Epithelial cell of esophagus (primary cell): ENCODE data around the gene BDKRB2.

ENCODE experiments used
- DNase-seq: peaks from one replicate; pipeline ENCODE4 v3.0.0; 2010; ENCODE audit warnings: low read depth
- H3K4me3 ChIP-seq: 2 replicates; pipeline ENCODE4 v1.5.1; 2011; ENCODE audit warnings: mild to moderate bottlenecking, low read length, control low read depth
- TF ChIP-seq, protein P1 (sequence below): IDR thresholded peaks from 2 replicates; pipeline ENCODE4 v1.5.1; 2011; ENCODE audit warnings: low read depth, mild to moderate bottlenecking, low read length, control low read depth, inconsistent platforms; ENCODE audit not compliant: insufficient read depth; ENCODE audit errors: missing control alignments

Gene BDKRB2

DNA sequence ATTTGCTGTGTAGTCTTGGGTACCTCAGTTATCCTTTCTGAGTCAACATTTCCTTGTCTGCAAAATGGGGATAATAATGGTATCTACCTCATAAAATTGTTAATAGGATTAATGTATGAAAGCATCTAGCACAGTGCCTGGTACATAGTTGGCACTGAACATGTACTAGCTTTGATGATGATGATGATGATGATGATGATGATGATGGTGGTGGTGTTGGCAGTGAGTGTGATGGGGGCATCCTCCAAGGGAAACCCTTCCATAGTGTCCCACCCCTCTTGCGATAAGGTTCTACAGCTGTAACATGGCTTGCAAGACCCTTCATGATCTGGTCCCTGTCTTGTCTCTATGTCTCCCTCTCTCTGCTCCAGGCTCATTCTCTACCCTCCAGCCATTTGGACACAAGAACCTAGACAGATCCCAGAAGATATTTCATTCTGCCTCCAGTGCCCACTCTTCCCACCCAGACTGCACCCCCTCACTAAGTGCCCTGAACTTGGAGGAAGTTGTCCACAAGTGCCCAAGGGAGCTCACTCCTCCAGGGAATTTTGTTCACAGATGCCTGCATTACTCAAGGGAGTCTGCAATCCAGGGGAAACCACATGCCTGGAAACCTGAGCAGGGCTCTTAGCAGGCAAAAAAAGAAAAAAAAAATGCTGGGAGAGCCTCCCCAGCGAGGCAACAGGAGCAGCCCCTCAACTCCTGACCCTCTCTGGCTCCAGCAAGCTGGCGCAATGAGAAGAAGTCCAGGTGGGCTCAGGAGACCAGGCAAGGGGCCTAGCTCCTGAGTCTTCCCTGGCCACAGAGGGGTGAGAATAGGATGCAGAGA lies 41.3 kb downstream of the BDKRB2 start:
- no peak overlapping the region for H3K4me3 ChIP-seq
- DNase-seq = peak; percentile 63
- TF ChIP-seq, protein P1, sequence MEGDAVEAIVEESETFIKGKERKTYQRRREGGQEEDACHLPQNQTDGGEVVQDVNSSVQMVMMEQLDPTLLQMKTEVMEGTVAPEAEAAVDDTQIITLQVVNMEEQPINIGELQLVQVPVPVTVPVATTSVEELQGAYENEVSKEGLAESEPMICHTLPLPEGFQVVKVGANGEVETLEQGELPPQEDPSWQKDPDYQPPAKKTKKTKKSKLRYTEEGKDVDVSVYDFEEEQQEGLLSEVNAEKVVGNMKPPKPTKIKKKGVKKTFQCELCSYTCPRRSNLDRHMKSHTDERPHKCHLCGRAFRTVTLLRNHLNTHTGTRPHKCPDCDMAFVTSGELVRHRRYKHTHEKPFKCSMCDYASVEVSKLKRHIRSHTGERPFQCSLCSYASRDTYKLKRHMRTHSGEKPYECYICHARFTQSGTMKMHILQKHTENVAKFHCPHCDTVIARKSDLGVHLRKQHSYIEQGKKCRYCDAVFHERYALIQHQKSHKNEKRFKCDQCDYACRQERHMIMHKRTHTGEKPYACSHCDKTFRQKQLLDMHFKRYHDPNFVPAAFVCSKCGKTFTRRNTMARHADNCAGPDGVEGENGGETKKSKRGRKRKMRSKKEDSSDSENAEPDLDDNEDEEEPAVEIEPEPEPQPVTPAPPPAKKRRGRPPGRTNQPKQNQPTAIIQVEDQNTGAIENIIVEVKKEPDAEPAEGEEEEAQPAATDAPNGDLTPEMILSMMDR = no peak

DNA sequence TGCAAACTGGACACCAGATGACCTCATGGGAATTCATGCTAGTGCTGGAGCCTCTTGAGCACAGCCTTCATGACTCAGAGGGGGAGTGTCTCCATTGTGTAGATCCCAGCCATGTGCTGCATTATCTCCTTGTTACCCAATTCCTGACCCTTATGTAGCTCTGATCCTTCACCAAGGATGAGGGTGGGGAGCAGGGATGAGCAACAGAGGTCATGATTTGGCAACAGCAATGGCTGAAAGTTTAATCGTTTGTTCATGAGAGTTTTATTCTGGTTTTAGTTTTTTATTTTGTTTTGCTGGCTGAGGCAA lies 41.9 kb downstream of the BDKRB2 start:
- TF ChIP-seq, protein P1 = no peak
- H3K4me3 ChIP-seq = no peak overlapping the region
- peak; percentile 98 for DNase-seq

DNA sequence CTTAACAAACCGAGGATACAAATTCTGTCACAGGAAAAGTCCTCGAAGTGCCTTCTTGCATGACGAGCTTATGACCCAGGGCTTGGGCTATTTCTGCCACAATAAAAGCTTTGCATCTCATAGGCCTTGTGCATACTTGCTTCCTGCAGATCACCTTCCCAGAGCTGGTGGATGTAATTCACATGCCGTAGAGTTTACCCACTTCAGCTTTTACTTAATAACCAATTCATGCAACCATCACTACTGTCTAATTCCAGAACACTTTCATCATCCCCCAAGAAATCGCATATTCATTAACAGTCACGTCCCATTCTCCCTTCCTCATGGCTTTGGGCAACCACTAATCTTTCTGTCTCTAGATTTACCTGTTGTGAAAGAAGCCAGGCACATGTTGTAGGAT lies 42.4 kb downstream of the BDKRB2 start:
- DNase-seq = peak; percentile 33
- H3K4me3 ChIP-seq = no peak overlapping the region
- TF ChIP-seq, protein P1 = no peak

DNA sequence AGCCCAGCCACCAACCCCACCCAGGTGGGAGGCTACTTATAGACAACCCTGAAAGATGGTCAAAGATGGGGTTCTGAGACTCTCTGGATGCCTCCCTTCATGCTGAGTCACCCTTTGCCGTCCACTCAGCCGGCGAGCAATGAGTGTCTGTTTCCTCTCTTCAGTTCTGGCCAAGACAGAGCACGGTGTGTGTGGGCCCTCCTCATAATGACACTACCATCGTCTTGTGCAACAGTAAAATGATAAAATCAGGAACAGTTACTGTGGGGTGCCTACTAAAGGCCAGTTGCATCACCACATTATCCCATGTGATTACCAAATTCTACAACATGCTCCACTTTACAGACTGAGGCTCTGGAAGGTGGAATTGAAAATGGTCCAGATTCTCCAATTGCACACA lies 44.4 kb downstream of the BDKRB2 start:
- DNase-seq = peak; percentile 68
- no peak overlapping the region for H3K4me3 ChIP-seq
- TF ChIP-seq, protein P1 = no peak

DNA sequence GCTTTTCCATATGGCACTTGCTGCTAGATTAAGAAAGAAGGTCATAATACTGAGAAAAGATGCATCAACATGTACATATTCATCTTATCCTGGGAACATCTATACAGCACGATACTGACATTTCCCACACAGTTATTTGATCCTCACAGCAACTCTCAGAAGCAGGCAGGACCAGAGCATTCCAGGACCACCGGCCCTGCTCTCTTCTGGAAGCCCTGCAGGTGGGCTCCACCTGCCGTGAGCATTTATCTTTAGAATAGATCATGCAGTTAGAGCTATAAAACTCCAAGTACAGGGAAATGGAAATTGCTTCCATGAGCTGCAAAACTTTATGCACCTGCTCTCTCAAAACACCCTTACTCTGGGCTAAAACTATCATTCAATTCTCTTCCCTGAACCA lies 45.8 kb downstream of the BDKRB2 start:
- DNase-seq = no peak

DNA sequence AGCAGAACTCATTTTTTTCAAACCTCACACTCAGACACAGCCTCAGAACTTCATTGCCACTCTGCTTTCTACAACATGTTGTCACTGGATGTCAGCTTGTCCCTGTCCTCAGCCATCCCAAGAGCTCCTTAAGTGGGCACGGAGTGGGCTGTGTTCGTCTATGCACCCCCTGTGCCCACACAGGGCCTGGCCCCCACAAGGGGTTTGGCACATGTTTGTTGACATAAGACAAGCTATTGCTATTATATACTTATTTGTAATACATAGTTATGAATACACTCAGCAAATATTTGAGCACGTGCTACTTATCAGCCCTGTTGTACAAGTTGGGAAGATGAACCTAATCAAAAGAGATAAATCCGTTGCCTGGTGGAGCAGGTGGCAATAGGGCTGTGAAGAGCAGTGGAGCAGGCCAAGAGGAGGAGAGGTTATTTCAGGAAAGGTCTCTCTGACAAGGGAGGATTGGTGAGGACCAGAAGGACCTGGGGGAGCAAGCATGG lies 47.1 kb downstream of the BDKRB2 start:
- TF ChIP-seq, protein P1 = no peak
- H3K4me3 ChIP-seq = no peak overlapping the region
- no peak for DNase-seq

More for the DNA sequence above, 45.8 kb downstream of the BDKRB2 start:
- H3K4me3 ChIP-seq = no peak overlapping the region
- TF ChIP-seq, protein P1 = no peak

DNA sequence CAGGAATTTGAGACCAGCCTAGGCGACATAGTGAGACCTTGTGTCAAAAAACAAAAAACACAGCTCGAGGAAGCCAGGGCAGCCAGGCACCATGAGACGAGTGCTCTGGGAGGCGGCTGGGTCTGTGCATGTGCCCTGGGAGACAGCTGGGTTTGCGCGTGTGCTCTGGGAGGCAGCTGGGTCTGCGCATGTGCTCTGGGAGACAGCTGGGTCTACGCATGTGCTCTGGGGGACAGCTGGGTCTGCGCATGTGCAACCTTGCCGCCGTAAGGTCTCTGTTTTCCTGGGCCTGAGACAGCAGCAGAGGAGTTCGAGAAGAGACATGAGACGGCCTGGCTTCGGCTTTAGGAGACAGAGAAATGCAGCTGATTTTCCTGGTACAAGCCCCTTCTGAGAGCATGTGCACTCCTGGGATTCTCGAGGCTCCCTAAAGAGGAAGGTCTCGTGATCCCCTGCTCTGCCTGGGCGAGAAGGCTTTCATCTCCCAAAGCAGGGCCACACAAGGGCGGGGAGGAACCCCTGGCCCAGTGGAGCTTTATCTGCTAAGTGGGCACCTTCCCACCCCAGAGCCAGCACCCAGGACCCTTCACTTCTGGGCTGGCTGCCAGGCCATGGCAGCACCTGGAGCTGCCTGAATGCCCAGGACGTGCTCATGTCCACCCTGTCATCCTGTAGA lies 47.8 kb downstream of the BDKRB2 start:
- TF ChIP-seq, protein P1 = no peak
- no peak for DNase-seq
- no peak overlapping the region for H3K4me3 ChIP-seq
